ENCODE data around the gene GRAP. TPM values are rescaled to one million over a fixed set of nuclear protein-coding genes. Genes with fewer than 3 reads are reported as not detected.

The GRAP gene
- total RNA-seq, 1 experiment from 2014 or later, result 0.66 TPM

GRCh38 chr17:18993905-18994526, 52.7 kb downstream of the GRAP start:
- H3K27me3 ChIP-seq (ENCODE audit: control insufficient read depth, insufficient read depth, low read length), result no peaks in the 10 kb centered on the region
- peaks cover 5% of the 10 kb centered on the region for H3K36me3 ChIP-seq (replicated peaks; ENCODE audit: control insufficient read depth, insufficient read depth, low read length)
- H3K4me3 ChIP-seq (ENCODE audit: insufficient read depth, low read depth, low read length), result no peak overlapping the region
- DNase-seq, result no peak

- DNase-seq, result no peak
- H3K4me3 ChIP-seq (ENCODE audit: insufficient read depth, low read depth, low read length), result no peak overlapping the region
- H3K36me3 ChIP-seq (replicated peaks; ENCODE audit: control insufficient read depth, insufficient read depth, low read length), result peaks cover 11% of the 10 kb centered on the region
- no peaks in the 10 kb centered on the region for H3K27me3 ChIP-seq (ENCODE audit: control insufficient read depth, insufficient read depth, low read length)
Observed at GRCh38 chr17:18992454-18993130, 54.2 kb downstream of the GRAP start.

- no peaks in the 10 kb centered on the region for H3K27me3 ChIP-seq (ENCODE audit: control insufficient read depth, insufficient read depth, low read length)
- no peak overlapping the region for H3K4me3 ChIP-seq (ENCODE audit: insufficient read depth, low read depth, low read length)
- H3K36me3 ChIP-seq (replicated peaks; ENCODE audit: control insufficient read depth, insufficient read depth, low read length), result peaks cover 10% of the 10 kb centered on the region
- DNase-seq, result no peak
Observed at GRCh38 chr17:18991531-18992315, 55.0 kb downstream of the GRAP start.

DNA sequence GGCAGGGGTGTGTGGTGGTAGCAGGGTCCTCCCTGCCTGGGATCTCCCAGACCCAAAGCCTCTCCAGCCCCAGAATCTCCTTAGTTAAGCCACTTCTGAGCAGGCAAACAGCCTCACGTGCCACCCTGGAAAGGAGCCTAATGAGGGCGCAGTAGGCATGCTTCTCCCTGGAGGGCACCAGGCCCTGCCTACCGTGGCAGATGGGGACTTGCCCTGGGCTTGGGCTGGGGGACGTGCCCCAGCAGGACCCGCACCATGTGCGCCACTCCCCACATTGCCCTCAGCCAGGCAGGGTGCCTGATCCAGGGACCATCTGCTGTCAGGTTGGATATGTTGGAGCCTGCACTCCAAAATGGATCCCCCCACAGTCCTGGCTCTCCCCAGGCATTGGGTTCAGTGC, 56.4 kb downstream of the GRAP start:
- Histone ChIP-seq H3K27me3 (ENCODE audit: control insufficient read depth, insufficient read depth, low read length) (no peaks in the 10 kb centered on the region), H3K4me3 (ENCODE audit: insufficient read depth, low read depth, low read length) (no peak overlapping the region), H3K36me3 (replicated peaks; ENCODE audit: control insufficient read depth, insufficient read depth, low read length) (peaks cover 12% of the 10 kb centered on the region)
- DNase-seq, result no peak

DNA sequence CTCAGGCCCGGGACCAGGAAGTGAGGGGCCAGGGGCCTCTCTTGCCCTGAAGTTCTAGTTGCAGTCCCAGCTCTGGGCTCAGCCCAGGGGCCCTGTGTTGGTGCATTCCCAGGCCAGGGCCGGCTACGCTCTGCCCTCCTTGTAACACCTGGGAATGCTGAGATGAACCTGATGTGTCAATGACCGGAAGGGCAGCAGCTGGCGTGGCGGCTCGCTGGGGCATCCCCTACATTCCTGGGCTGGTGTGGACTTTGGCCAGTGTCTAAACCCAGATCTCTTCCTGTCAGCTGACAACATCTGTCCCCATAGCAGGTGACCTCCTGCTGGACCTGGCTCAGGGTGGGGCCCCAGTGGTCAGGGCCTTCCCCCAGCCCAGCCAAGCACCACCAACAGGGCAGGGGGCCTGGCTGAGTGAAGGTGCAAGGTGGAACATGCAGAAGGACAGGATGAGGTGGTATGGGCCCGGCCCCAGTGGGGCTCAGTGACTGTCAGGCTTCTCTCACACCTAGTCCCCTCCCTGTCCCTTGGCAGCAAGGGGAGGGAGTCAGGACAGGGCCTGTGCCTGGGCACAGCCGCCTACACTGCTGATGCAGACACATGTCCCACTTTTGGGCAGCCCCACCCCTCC, 58.1 kb downstream of the GRAP start:
- no peaks in the 10 kb centered on the region for H3K27me3 ChIP-seq (ENCODE audit: control insufficient read depth, insufficient read depth, low read length)
- no peak overlapping the region for H3K4me3 ChIP-seq (ENCODE audit: insufficient read depth, low read depth, low read length)
- DNase-seq, result no peak
- peaks cover 14% of the 10 kb centered on the region for H3K36me3 ChIP-seq (replicated peaks; ENCODE audit: control insufficient read depth, insufficient read depth, low read length)

- Histone ChIP-seq H3K27me3 (ENCODE audit: control insufficient read depth, insufficient read depth, low read length) (no peaks in the 10 kb centered on the region), H3K36me3 (replicated peaks; ENCODE audit: control insufficient read depth, insufficient read depth, low read length) (peaks cover 16% of the 10 kb centered on the region), H3K4me3 (ENCODE audit: insufficient read depth, low read depth, low read length) (no peak overlapping the region)
- DNase-seq, result no peak
Observed at GRCh38 chr17:18987862-18988545, 58.8 kb downstream of the GRAP start.

DNA sequence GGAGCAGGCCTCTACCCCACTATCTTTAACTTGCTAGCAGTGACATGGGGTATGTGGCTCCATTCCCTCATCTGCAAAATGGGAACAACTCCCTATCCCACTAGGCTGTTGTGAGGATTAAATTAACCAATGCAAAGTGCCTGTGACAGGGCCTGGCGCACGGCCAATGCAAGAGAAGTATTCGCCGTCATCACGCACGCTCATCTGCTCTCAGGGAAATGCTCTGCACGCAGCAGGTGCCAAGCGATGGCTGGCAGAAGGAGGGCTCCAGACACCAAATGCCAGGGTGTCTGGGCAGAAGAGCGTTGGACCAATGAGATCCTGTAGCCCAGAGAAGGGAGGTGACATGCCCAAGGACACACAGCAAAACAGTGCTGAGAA, 59.5 kb downstream of the GRAP start:
- Histone ChIP-seq H3K36me3 (replicated peaks; ENCODE audit: control insufficient read depth, insufficient read depth, low read length) (peaks cover 16% of the 10 kb centered on the region), H3K4me3 (ENCODE audit: insufficient read depth, low read depth, low read length) (no peak overlapping the region), H3K27me3 (ENCODE audit: control insufficient read depth, insufficient read depth, low read length) (no peaks in the 10 kb centered on the region)
- no peak for DNase-seq

DNA sequence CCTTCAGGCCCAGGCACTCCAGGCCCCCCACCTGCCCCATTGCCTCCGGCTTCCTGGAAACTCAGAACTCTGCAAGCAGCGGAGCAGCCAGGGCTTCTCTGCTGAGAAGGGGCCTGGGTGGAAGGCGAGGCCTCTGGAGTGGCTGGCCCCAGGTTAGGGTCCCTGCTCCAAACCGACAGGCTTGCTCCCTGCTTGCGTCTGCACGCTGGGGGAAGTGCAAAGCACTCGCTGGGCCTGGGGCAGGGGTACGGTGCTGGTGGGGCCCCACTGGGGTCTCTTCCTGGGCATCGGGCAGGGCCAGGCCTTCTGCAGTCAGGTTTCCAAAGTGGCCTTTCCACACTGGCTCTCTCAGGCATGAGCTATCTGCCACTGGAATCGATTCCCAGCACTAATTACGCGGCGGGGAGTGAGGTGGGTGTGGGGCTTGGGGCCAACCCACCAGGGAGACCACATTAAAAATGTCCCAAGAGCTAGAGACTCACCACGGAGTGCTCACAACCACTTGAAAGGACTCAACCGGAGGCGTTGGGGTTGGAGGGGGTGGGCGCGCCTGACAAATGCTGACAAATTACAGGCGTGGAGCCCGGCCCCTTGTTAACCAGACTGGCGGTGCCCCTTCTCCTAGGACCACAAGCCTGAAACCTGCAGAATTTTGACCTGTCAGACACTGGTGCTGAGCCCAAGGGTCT, 60.1 kb downstream of the GRAP start:
- H3K27me3 ChIP-seq (ENCODE audit: control insufficient read depth, insufficient read depth, low read length), result no peaks in the 10 kb centered on the region
- H3K36me3 ChIP-seq (replicated peaks; ENCODE audit: control insufficient read depth, insufficient read depth, low read length), result peaks cover 16% of the 10 kb centered on the region
- no peak overlapping the region for H3K4me3 ChIP-seq (ENCODE audit: insufficient read depth, low read depth, low read length)
- no peak for DNase-seq

GRCh38 chr17:18985475-18985874, 61.3 kb downstream of the GRAP start:
- no peak for DNase-seq
- Histone ChIP-seq H3K27me3 (ENCODE audit: control insufficient read depth, insufficient read depth, low read length) (no peaks in the 10 kb centered on the region), H3K4me3 (ENCODE audit: insufficient read depth, low read depth, low read length) (no peak overlapping the region), H3K36me3 (replicated peaks; ENCODE audit: control insufficient read depth, insufficient read depth, low read length) (peaks cover 16% of the 10 kb centered on the region)

DNA sequence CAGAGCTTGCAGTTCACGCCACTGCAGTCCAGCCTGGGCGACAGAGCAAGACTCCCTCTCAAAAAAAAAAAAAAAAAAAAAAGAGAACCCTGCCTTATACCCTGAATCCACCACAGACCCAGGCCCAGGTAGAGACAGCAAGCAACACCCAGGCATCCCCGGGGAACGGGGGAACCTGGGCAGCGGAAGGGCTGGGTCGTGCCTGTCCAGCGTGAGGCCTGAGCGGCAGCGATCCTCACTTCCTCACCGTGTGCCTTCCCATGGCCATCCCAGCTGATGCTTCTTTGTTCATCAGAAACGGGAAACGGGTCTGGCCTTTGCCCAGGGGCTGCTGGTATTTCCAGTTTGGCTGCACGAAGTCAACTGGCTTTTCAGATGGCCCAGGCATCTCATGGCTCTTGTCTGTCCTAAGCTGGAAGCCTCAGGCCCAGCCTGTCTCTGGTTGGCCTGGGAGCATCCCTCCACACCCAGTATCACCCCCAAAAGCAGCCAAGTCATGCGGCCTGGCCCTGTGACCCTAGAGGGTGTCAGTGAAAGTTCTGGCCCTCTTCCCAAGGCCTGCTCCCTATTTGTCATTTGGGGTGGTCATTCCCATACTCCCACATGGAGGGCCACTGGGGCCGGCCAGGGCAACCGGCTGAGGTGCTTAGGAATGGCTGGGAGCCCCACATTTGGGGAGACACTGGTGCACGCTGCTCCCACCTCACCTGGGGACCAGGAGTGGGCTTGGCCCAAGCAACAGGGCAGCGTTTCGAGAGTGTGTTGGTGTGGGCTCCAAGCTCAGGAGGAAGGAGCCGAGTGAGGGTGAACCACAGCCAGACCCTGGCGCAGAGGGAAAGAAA, 62.3 kb downstream of the GRAP start:
- Histone ChIP-seq H3K36me3 (replicated peaks; ENCODE audit: control insufficient read depth, insufficient read depth, low read length) (peaks cover 20% of the 10 kb centered on the region), H3K27me3 (ENCODE audit: control insufficient read depth, insufficient read depth, low read length) (no peaks in the 10 kb centered on the region), H3K4me3 (ENCODE audit: insufficient read depth, low read depth, low read length) (no peak overlapping the region)
- no peak for DNase-seq

- peaks cover 28% of the 10 kb centered on the region for H3K36me3 ChIP-seq (replicated peaks; ENCODE audit: control insufficient read depth, insufficient read depth, low read length)
- H3K4me3 ChIP-seq (ENCODE audit: insufficient read depth, low read depth, low read length), result no peak overlapping the region
- DNase-seq, result peak; percentile 71
- no peaks in the 10 kb centered on the region for H3K27me3 ChIP-seq (ENCODE audit: control insufficient read depth, insufficient read depth, low read length)
Observed at GRCh38 chr17:18981642-18982424, 64.9 kb downstream of the GRAP start.

- peaks cover 31% of the 10 kb centered on the region for H3K36me3 ChIP-seq (replicated peaks; ENCODE audit: control insufficient read depth, insufficient read depth, low read length)
- no peak overlapping the region for H3K4me3 ChIP-seq (ENCODE audit: insufficient read depth, low read depth, low read length)
- no peaks in the 10 kb centered on the region for H3K27me3 ChIP-seq (ENCODE audit: control insufficient read depth, insufficient read depth, low read length)
- no peak for DNase-seq
Observed at GRCh38 chr17:18981335-18981641, 65.5 kb downstream of the GRAP start.

Measured in H7 (cell line).